GM12873 (cell line): ENCODE data around the gene ARHGAP6.
A peak's percentile ranks its signal among the peaks of the same experiment; 100 is the strongest.

Experiments used
- TF ChIP-seq, protein P1 (sequence below): IDR thresholded peaks from 2 replicates; pipeline ENCODE4 v1.5.1; 2012; ENCODE audit warnings: low read depth, mild to moderate bottlenecking, moderate library complexity, low read length, control low read depth; ENCODE audit not compliant: insufficient read depth; ENCODE audit errors: missing control alignments

ARHGAP6 gene

DNA sequence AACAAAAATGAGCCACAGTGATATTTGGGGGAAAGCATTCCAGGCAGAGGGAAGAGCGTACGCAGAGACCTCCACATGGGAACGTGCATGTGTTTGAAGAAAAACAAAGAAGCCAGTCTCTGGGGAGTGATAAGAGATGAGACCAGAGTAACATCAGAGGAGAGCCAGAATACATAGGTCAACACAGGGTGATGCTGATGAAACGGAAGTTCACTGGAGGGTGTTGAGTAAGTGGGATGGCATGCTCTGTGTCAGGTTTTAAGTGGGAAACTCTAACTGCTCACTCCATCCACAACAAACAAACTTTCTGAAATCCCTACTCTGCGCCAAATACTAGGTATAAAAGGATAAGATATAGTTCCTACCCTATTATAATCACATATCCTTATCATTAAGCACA, 110.0 kb downstream of the ARHGAP6 start:
- TF ChIP-seq, protein P1, sequence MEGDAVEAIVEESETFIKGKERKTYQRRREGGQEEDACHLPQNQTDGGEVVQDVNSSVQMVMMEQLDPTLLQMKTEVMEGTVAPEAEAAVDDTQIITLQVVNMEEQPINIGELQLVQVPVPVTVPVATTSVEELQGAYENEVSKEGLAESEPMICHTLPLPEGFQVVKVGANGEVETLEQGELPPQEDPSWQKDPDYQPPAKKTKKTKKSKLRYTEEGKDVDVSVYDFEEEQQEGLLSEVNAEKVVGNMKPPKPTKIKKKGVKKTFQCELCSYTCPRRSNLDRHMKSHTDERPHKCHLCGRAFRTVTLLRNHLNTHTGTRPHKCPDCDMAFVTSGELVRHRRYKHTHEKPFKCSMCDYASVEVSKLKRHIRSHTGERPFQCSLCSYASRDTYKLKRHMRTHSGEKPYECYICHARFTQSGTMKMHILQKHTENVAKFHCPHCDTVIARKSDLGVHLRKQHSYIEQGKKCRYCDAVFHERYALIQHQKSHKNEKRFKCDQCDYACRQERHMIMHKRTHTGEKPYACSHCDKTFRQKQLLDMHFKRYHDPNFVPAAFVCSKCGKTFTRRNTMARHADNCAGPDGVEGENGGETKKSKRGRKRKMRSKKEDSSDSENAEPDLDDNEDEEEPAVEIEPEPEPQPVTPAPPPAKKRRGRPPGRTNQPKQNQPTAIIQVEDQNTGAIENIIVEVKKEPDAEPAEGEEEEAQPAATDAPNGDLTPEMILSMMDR, result no peak

DNA sequence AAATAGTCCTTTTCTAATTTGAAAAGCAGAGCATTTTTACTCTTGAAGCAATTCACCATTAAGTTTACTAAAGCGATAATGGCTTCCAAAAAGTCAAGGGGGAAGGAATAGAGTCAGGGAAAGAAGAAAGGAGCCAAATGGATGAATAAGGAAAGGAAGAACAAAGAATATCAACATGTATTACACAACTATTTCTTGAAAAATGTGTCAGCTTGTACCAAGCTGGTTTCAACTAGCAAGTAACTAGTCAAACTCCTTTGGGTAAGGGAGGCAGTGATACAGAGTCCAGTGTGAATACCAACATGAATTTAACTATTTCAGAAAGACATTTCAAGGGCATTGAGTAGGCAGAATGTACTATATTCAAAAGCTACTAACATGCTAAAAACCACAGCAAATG, 112.1 kb downstream of the ARHGAP6 start:
- TF ChIP-seq, protein P1, result no peak

DNA sequence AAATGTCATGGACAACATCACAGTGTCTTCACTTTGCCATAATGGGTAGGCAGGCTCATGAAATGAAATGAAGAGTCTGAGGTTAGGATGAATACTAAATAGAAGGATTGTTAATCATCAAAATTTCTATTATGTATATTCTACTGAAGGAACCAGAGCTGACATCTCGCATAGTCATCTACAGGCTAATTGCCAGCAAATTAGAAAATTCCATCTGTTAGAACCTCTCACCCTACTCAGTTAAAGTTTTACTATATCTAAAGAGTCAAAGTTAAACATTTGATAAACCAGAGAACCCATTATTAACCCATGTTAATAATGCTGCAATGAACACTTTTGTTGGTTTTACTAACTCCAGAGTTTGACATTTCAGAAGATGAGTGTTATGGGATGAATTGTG, 114.6 kb downstream of the ARHGAP6 start:
- TF ChIP-seq, protein P1, result no peak

DNA sequence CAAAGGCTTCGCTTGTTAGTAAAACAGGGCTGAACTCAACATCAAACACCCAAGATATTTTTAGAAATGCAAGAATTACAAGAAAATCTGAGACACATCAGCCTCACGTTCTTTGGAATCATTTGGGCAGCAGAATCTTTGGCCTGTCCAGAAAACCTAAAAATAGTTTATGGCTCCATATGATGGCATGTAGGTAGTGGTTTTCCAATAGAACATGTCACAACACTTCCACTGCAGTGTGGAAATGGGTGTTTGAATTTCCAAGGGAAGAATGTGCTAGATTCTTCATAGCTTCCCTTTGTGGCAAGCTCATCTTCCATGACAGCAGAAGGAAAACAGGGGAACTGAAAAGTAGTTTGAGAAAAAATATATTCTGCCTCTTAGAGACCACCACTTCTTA, 118.8 kb downstream of the ARHGAP6 start:
- TF ChIP-seq, protein P1, result no peak

DNA sequence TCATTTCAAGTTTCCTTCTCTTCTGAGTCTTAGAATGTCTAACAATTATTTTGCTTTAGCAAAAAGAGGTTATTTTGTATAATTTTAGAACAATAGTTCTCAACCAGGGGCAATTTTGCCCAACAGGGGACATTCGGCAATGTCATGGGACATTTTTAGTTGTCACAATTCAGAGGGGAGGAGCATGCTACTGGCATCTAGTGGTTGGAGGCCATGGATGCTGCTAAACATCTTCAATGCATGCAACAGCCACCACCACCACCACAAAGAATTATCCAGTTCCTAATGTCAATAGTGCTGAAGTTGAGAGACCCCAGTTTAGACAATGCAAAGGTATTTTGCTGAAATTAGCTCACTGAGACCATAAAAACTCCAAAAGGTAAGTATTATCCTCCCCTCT, 122.5 kb downstream of the ARHGAP6 start:
- TF ChIP-seq, protein P1, result peak; percentile 26

DNA sequence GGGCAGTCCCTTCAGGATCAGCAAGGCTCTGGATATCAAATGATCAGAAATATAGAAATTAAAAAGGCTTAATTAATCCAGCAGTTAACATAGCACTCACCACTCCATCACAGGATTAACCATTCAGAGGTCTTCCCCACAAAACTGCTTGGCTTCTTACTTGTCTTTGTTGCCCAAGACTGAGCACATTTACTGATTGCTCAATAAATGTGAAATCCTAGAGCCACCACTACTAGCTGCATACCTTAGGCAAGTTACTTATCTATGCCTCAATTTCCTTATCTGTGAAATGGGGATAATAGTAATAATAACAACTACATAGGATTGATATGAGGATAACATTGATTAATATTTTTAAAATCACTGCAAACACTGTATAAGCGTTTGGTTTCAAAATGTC, 124.2 kb downstream of the ARHGAP6 start:
- TF ChIP-seq, protein P1, result no peak

DNA sequence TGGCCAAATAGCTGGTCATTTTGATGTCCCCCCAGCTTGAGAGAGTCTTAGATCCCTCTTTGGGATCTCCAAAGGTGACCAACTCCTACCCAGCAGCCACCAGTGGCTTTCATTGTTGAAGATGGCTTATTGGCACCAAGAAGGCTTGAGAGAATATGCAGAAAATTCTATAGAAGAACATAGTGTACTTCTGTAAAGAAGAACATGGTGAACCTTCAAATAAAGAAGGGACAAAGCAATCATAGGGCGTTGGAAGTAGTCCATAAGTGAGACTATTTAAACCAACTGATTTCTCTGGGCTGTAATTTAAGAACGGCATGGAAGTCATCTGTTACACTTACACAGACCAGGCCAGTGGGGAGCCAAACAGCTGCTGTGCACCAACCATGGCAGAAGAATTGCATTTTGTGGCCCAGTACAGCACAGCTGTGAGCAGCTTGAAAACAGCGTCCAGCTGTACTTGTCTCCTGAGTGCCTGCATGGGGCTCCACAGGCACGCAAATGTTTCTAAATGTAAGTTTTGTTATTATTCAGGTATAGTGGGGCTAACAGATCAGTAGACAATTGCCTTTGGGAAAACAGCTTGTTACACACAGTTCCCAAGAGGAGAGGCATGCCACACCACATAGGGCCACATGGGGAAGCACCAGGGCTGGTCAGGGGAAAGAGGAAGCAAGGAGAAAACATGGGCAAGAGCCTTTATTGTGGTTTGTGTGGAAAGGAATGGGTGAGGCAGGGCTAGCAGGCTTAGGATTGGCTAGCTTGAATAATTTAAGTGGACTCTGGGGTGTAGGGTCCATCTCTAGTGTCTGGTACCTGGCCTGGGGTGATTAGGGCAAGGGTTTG, 125.0 kb downstream of the ARHGAP6 start:
- TF ChIP-seq, protein P1, result peak; percentile 29
